Keratinocyte (primary cell): Measurements from ENCODE around the gene FAM120B. TPM values are rescaled to one million over a fixed set of nuclear protein-coding genes. Genes with fewer than 3 reads are reported as not detected.

Experiments
- DNase-seq: peaks from one replicate; pipeline ENCODE4 v3.0.0-alpha.2; 2011; ENCODE audit warnings: low read depth, missing footprints, low spot score
- FAIRE-seq: peaks from 2 replicates; lab custom pipeline; 2011; peaks lifted over from hg19 to GRCh38; lab: Jason Lieb, UNC
- H2AFZ ChIP-seq: 2 replicates; pipeline ENCODE4 v1.6.0; 2012; ENCODE audit warnings: low read length, control low read depth, inconsistent platforms; ENCODE audit not compliant: control insufficient read depth
- H3K27ac ChIP-seq: 2 replicates; pipeline ENCODE4 v1.5.1; 2011; ENCODE audit warnings: low read length; ENCODE audit not compliant: control insufficient read depth, insufficient read depth
- H3K27me3 ChIP-seq: 3 replicates; pipeline ENCODE4 v1.6.0; 2011; ENCODE audit warnings: low read length; ENCODE audit not compliant: control insufficient read depth, insufficient read depth; ENCODE audit errors: extremely low read depth
- H3K36me3 ChIP-seq, 2 experiments: 2 replicates in 1 of 2; 3 replicates in 1 of 2; pipeline ENCODE4 v1.5.1; 2011; ENCODE audit warnings: low read length in 2 of 2, mild to moderate bottlenecking in 1 of 2; ENCODE audit not compliant: control insufficient read depth in 2 of 2, insufficient read depth in 2 of 2; ENCODE audit errors: extremely low read depth in 1 of 2
- H3K4me1 ChIP-seq: 3 replicates; pipeline ENCODE4 v1.5.1; 2011; ENCODE audit warnings: low read length; ENCODE audit not compliant: control insufficient read depth, insufficient read depth; ENCODE audit errors: extremely low read depth
- H3K4me2 ChIP-seq: 3 replicates; pipeline ENCODE4 v1.6.0; 2011; ENCODE audit warnings: low read depth, low read length; ENCODE audit not compliant: control insufficient read depth, insufficient read depth; ENCODE audit errors: extremely low read depth
- H3K4me3 ChIP-seq, 3 experiments: fragments of 200-600 bp in 1 of 3; sonication (generic) in 1 of 3; 2 replicates in 2 of 3; 3 replicates in 1 of 3; pipeline ENCODE4 v1.5.1; 2011 to 2016; ENCODE audit warnings: low read length in 3 of 3, mild to moderate bottlenecking in 3 of 3, control low read depth in 2 of 3, inconsistent platforms in 1 of 3, low read depth in 1 of 3, mixed read lengths in 1 of 3, mixed run types in 1 of 3, moderate library complexity in 1 of 3; ENCODE audit not compliant: control insufficient read depth in 2 of 3, insufficient read depth in 2 of 3; ENCODE audit errors: extremely low read depth in 1 of 3
- H3K79me2 ChIP-seq: 2 replicates; pipeline ENCODE4 v1.6.0; 2012; ENCODE audit warnings: low read length; ENCODE audit not compliant: control insufficient read depth, insufficient read depth
- H3K9ac ChIP-seq: 3 replicates; pipeline ENCODE4 v1.6.0; 2011; ENCODE audit warnings: low read length; ENCODE audit not compliant: control insufficient read depth, insufficient read depth; ENCODE audit errors: extremely low read depth
- H3K9me1 ChIP-seq: 3 replicates; pipeline ENCODE4 v1.6.0; 2011; ENCODE audit warnings: low read length; ENCODE audit not compliant: control insufficient read depth, insufficient read depth; ENCODE audit errors: extremely low read depth
- H3K9me3 ChIP-seq: 2 replicates; pipeline ENCODE4 v1.5.1; 2012; ENCODE audit warnings: low read depth, low read length; ENCODE audit not compliant: control insufficient read depth
- H4K20me1 ChIP-seq: 3 replicates; pipeline ENCODE4 v1.6.0; 2011; ENCODE audit warnings: low read length; ENCODE audit not compliant: control insufficient read depth, insufficient read depth; ENCODE audit errors: extremely low read depth
- CTCF ChIP-seq, 3 experiments: IDR thresholded peaks in 1 of 3; conservative IDR thresholded peaks in 1 of 3; optimal IDR thresholded peaks in 1 of 3; 2 replicates in 2 of 3; 3 replicates in 1 of 3; pipeline versions ENCODE3 to v1.5.1; 2011; ENCODE audit warnings: low read length in 3 of 3, mild to moderate bottlenecking in 3 of 3, moderate library complexity in 2 of 3, control low read depth in 1 of 3, inconsistent platforms in 1 of 3; ENCODE audit not compliant: insufficient read depth in 2 of 3; ENCODE audit errors: extremely low read depth in 1 of 3
- EZH2 ChIP-seq: IDR thresholded peaks from one replicate; pipeline ENCODE4 v1.6.1; 2012; ENCODE audit warnings: inconsistent platforms, mild to moderate bottlenecking, low read length, moderate library complexity
- dilution Hi-C: fragments of 300-500 bp; cut with MboI; formaldehyde crosslinking; loops from one replicate; pipeline ENCODE4 v1.7.0; 2020; ENCODE audit warnings: low sequenced_read_pairs; ENCODE audit not compliant: extremely low pct_ligation_motif_present
- polyA plus RNA-seq, 5 experiments: library from polyadenylated mRNA; depleted of rRNA in 3 of 5; stranded (reverse) in 3 of 5; stranded (forward) in 1 of 5; unstranded in 1 of 5; fragments of >200 nt; gene quantifications; 1 replicate in 1 of 5; 2 replicates in 3 of 5; 3 replicates in 1 of 5; pipeline versions ENCODE4 v1.2.1 to v1.2.3, GENCODE V29; 2011 to 2012; ENCODE audit warnings: missing spikeins in 2 of 5, low read depth in 1 of 5, low replicate concordance in 1 of 5

The FAM120B gene
- polyA plus RNA-seq, 1 donor (not counting 4 experiments of a cell fraction or from before 2014, with no cell fraction given): 17.4 TPM

- no peak overlapping the region for H2AFZ ChIP-seq
- H3K27me3 ChIP-seq: no peaks in the 10 kb centered on the region
- TF ChIP-seq CTCF (optimal IDR thresholded peaks at IDR 0.05 in 1 of 3, IDR thresholded peaks at IDR 0.05 in 1 of 3, conservative IDR thresholded peaks at IDR 0.05 in 1 of 3; ENCODE audit: extremely low read depth in 1 of 3, insufficient read depth in 2 of 3, low read length in 3 of 3): no peak
- no peak for FAIRE-seq
- H3K27ac ChIP-seq: no peak overlapping the region
- DNase-seq: no peak
- peaks cover 22% of the 10 kb centered on the region for H3K4me1 ChIP-seq
- H3K36me3 ChIP-seq: peaks cover 33 to 34% of the 10 kb centered on the region in 2 experiments
- H3K9me3 ChIP-seq: no peaks in the 10 kb centered on the region
- H3K9me1 ChIP-seq: no peaks in the 10 kb centered on the region
- dilution Hi-C loops: no loop called here
- peaks cover 8% of the 10 kb centered on the region for H4K20me1 ChIP-seq
- no peak overlapping the region for H3K9ac ChIP-seq
- H3K4me3 ChIP-seq: no peak overlapping the region
- H3K4me2 ChIP-seq: no peak overlapping the region
- H3K79me2 ChIP-seq: peaks cover 39% of the 10 kb centered on the region
These were observed 21.1 kb upstream of the FAM120B start for GRCh38 chr6:170285482-170285881.

GRCh38 chr6:170286246-170286933 is 20.2 kb upstream of the FAM120B start:
- Histone ChIP-seq H3K9ac (no peak overlapping the region), H3K4me3 (peak overlapping the region in 2 of 3 experiments; percentile 19 to 29), H3K27ac (no peak overlapping the region), H3K9me1 (no peaks in the 10 kb centered on the region), H3K9me3 (no peaks in the 10 kb centered on the region), H4K20me1 (peaks cover 8% of the 10 kb centered on the region), H3K4me1 (peaks cover 22% of the 10 kb centered on the region), H3K27me3 (no peaks in the 10 kb centered on the region), H2AFZ (no peak overlapping the region), H3K36me3 (peaks cover 33 to 34% of the 10 kb centered on the region in 2 experiments), H3K4me2 (peak overlapping the region; percentile 79), H3K79me2 (peaks cover 39% of the 10 kb centered on the region)
- FAIRE-seq (no peak), DNase-seq (no peak)
- dilution Hi-C loops: no loop called here
- TF ChIP-seq CTCF (optimal IDR thresholded peaks at IDR 0.05 in 1 of 3, IDR thresholded peaks at IDR 0.05 in 1 of 3, conservative IDR thresholded peaks at IDR 0.05 in 1 of 3; ENCODE audit: extremely low read depth in 1 of 3, insufficient read depth in 2 of 3, low read length in 3 of 3) (no peak), EZH2 (no peak)
